ENCODE measurements around the gene OR6B2.

Gene OR6B2

DNA sequence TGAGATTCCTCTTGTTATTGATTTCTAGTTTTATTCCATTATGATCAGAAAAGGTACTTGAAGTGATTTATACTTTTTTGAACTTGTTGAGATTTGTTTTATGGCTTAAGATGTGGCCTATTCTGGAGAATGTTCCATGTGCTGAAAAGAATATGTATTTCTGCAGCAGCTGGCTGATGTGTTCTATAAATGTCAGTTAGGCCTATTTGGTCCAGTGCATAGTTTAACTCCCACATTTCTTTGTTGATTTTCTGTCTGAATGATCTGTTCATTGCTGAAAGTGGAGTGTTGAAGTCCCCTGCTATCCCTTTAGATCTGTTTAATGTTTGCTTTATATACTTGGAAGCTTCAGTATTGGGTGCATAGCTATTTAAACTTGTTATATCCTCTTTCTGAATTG is 7.1 kb upstream of the OR6B2 start:
- no peak for DNase-seq

- DNase-seq = no peak
These were observed 3.1 kb upstream of the OR6B2 start for GRCh38 chr2:240033330-240033678.

DNA sequence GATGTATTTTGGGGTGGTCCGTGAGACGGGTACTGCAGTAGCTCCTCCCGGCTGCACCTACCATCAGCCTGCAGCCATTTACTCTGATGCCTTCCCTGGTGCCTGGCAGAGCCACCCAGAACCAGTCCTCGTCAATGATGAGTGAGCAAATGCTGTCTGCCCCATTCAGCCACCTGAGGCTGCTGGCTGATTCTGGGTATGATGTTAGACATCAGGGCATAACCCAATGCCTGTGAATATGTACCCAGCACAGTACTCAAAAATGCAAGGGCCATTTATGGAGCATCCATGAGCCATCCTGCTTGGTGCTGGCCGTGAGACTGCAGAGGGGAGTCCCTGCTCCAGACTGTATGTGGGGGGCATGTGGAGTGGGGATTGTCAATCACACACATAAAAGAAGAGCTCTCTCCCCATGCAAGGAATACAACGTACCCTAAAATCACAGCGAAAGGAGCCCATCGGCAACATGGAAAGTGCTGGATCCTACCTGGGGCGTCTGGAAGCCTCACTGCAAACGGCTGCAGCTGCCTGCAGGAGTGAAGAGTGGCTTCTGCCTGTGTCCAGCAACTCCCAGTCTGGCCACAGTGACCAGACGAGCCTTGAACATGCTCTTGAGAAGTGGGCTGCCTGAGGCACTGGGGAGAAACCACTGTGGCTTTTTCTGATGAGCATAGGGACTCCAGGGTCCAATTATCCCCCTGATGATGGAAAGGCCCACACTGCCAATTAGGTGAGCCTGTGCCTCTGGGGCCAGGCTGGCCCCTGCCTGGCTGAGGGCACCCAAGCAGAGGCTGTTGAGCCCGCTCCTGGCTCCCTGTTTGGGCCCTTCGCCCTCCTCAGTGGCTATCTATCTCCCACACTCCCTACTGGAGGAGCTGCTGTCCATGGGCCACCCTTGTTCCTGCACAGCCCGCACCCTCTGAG is 2.4 kb upstream of the OR6B2 start:
- DNase-seq = no peak

DNA sequence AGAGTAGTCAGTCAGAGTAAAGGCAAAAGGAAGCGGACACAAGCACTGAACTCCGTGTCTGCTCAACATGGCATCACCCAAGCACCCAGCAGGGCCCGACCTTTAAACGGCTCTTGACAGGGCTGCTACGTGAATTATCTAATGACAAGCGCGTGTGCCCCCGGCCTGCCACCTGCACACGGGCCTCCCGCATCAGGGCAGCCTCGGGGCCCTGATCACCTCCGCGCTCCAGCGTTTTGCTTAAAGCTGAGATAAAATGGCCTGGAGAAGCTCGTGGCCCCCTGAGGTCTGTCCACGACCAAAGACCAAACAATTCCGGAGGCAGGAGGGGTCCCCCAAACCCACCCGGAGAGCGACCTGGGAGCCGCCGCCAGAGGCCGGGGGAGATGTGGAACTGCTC is 5.5 kb downstream of the OR6B2 start:
- peak; percentile 31 for DNase-seq

DNA sequence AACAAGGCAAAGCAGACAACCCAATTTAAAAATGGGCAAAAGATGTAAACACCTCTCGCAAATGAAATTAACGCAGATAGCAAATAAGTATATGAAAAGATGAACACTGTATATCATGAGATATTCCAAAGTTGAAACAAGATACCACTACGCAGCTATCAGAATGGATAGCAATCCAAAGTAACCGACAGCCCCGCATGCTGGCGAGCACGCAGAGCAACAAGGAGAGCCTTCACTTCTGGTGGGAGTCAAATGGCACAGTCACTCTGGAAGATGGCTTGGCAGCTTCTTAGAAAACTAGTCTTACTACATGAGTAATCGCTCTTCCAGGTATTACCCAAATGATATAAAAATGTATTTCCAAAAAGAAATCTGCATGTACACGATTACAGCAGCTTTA is 6.4 kb downstream of the OR6B2 start:
- DNase-seq = peak; percentile 8

- DNase-seq = peak; percentile 84
These were observed 8.6 kb downstream of the OR6B2 start for GRCh38 chr2:240021488-240022104.

GRCh38 chr2:240018071-240018750 is 12.0 kb downstream of the OR6B2 start:
- no peak for DNase-seq

DNA sequence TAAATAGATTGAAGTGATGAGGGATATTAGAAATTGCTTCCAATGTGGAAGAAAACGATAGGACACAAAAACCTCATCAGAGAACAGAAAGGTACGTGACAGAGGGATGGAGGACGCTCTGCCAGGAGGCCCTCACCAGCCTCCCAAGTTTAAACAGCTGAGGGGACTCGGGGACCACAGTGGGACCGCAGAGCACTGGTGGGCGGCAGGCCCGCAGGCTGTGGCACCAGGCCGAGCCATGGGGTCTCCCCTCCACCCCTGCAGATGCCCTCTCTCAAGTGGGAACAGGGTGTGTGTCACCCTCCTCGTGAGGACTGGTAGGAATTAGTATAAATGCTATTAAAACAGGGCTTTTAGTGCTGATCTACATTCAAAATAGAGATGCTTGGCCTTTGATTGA is 15.9 kb downstream of the OR6B2 start:
- DNase-seq = no peak

DNA sequence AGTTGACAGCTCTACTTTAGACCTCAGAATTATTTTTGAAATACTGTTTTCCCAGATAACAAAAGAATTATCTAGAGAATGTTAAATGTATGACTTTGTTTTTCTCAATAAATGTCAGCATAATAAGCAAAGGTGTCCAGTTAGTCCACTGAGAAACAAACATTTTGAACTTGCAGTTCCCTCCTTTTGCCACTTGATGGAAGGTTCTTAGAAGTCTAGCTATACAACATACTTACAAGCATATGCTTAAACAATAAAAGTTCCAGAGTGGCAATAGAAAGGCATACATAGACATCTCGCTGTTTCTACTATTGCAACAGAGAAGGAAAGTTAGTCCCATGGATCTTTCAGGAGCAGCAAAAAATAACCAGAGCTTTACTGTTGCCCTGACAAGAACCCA is 16.9 kb downstream of the OR6B2 start:
- DNase-seq = no peak

- DNase-seq = no peak
These were observed 27.2 kb downstream of the OR6B2 start for GRCh38 chr2:240002983-240003382.

DNA sequence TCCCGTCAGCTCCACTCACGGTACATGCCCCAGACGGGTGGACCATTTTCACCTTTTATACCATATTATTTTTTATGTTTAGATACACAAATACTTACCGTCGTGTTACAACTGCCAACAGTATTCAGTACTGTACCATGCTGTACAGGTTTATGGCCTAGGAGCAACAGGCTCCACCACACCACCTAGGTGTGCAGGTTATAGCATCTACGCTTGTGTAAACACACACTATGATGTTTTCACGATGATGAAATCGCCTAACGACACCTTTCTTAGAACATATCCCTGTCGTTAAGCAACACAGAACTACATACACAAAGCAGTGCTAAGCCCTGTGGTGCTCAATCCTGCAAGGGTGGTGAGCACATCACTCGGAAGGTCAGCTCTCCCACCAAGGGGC is 29.6 kb downstream of the OR6B2 start:
- DNase-seq = no peak

- DNase-seq = no peak
These were observed 32.4 kb downstream of the OR6B2 start for GRCh38 chr2:239997686-239998409.

GRCh38 chr2:239994086-239994485 is 36.1 kb downstream of the OR6B2 start:
- no peak for DNase-seq

GRCh38 chr2:239993291-239993690 is 36.9 kb downstream of the OR6B2 start:
- DNase-seq = no peak

DNA sequence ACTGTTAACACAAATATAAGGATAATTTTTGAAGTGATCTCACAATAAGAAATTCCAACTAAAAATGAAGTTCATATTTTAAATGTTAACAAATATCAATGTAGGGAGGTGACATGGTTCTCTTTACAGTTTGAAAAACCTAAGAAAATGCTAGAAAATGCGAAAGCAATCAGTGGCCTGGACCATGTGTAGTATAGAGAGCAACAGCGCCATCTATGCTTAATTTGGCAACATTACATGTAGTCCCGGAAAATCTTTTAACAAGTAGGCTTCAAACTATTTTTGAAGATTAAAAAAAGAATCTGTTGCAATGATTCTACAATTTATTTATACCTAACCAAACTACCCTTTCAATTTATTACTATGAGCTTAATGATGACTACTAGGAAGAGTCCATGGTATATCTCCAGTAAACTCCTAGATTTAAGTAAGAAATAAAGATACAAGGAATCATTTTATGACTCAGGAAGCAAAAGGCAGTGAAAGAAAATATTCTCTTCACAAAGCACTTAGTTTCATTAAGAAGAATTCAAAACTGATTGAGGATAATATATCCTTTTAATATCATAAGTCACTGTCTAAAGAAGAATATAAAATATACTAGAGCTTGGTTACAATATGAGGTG is 38.4 kb downstream of the OR6B2 start:
- peak; percentile 69 for DNase-seq

GRCh38 chr2:239990966-239991365 is 39.3 kb downstream of the OR6B2 start:
- DNase-seq = no peak

DNA sequence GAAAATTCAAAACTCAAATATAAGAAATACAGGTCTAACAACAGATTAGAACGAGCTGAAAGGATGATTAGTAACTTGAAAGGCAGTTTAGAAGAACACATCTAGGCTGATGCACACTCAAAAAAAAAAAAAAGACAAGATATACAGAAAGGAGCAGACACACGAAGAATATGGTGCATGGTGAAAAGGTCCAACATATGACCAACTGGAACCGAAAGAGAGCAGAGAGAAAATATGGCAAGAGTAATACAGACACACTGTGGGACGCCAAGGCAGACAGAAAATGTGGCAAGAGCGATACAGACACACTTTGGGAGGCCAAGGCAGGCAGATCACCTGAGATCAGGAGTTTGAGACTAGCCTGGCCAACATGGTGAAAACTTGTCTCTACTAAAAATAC is 44.9 kb downstream of the OR6B2 start:
- DNase-seq = no peak

GRCh38 chr2:239984421-239985194 is 45.6 kb downstream of the OR6B2 start:
- DNase-seq = no peak

- no peak for DNase-seq
These were observed 47.0 kb downstream of the OR6B2 start for GRCh38 chr2:239983004-239983778.

Data from NCI-H82 (cell line).